Gastroesophageal sphincter (tissue), 4 donors: Measurements from ENCODE around the gene LPP. TPM values are rescaled to one million over a fixed set of nuclear protein-coding genes. Genes with fewer than 3 reads are reported as not detected.

Experiments used
- ATAC-seq: fragments of 150-250 bp; one replicate; pipeline ENCODE4 v1.9.1; 2016; ENCODE audit warnings: mild to moderate bottlenecking, moderate library complexity
- H3K27ac ChIP-seq, 4 donors: fragments of 200-600 bp; sonication (generic) in 3 of 4; 1 replicate in 3 of 4; 2 replicates in 1 of 4; pipeline ENCODE4 v1.5.1; 2016 to 2019
- H3K27me3 ChIP-seq: fragments of 200-600 bp; sonication (generic); one replicate; pipeline ENCODE4 v1.5.1; 2019
- H3K36me3 ChIP-seq, 2 donors: fragments of 200-600 bp; sonication (generic); one replicate each; pipeline ENCODE4 v1.5.1; 2019; ENCODE audit warnings: control low read depth in 1 of 2
- H3K4me1 ChIP-seq, 3 donors: fragments of 200-600 bp; sonication (generic); 1 replicate in 2 of 3; 2 replicates in 1 of 3; pipeline ENCODE4 v1.5.1; 2016 to 2019; ENCODE audit warnings: control low read depth in 2 of 3
- H3K4me3 ChIP-seq, 2 donors: fragments of 200-600 bp; sonication (generic); one replicate each; pipeline ENCODE4 v1.5.1; 2019; ENCODE audit warnings: mild to moderate bottlenecking in 1 of 2, moderate library complexity in 1 of 2
- H3K9me3 ChIP-seq, 3 donors: fragments of 200-600 bp; sonication (generic); one replicate each; pipeline ENCODE4 v1.5.1; 2017 to 2019; ENCODE audit warnings: control low read depth in 2 of 3
- EP300 ChIP-seq: sonication (generic); formaldehyde crosslinking; IDR thresholded peaks from one replicate; pipeline ENCODE4 v1.6.1; 2017; ENCODE audit warnings: antibody characterized with exemption, mild to moderate bottlenecking
- POLR2A ChIP-seq, 2 donors: fragments of 450-650 bp; IDR thresholded peaks; one replicate each; pipeline ENCODE4 v1.6.1; 2017; ENCODE audit warnings: antibody characterized with exemption in 2 of 2, mild to moderate bottlenecking in 2 of 2, moderate library complexity in 1 of 2
- POLR2AphosphoS5 ChIP-seq: sonication (generic); formaldehyde crosslinking; IDR thresholded peaks from one replicate; pipeline ENCODE4 v1.6.1; 2017; ENCODE audit warnings: antibody characterized with exemption
- WGBS, 2 donors: methylation state at CpG; one replicate each; pipeline ENCODE4 v1.1.5; 2018; ENCODE audit warnings: low coverage in 1 of 2; 5-methylcytosine and 5-hydroxymethylcytosine counted together
- total RNA-seq, 4 donors: library from RNA; depleted of rRNA; stranded (reverse); fragments of >200 nt; gene quantifications; one replicate each; pipeline ENCODE4 v1.1.0, GENCODE V29; 2016
- TF ChIP-seq, protein P1 (sequence below), 4 experiments: fragments of 200-600 bp in 2 of 4; fragments of 450-650 bp in 2 of 4; sonication (generic) in 1 of 4; IDR thresholded peaks; one replicate each; pipeline ENCODE4 v1.5.1; 2017 to 2019; ENCODE audit warnings: antibody characterized with exemption in 4 of 4, mild to moderate bottlenecking in 2 of 4, moderate library complexity in 2 of 4

Gene LPP
- total RNA-seq, 4 donors from 2014 or later = 1,243 to 2,297 (median 2,164) TPM

DNA sequence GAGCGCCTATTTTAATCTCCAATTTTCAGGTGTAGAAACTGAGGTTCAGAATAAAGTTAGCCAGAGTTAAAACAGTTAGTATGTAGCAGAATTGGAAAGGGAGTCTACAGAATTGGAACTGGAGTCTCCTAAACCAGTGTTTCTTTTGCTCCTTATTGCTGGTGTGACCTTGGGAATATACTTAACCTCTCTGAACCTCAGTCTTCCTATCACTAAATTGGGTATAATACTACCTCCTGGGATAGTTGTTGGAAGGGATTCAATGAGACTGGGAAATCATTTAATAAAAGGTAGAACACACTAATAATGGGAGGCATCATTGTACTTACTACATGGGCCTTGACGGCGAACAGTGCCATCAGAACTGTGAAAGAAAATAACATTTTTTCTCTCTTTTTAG is 55.1 kb downstream of the LPP start:
- TF ChIP-seq POLR2A (IDR thresholded peaks at IDR 0.05) = no peak
- no peak for TF ChIP-seq POLR2AphosphoS5
- TF ChIP-seq, protein P1, sequence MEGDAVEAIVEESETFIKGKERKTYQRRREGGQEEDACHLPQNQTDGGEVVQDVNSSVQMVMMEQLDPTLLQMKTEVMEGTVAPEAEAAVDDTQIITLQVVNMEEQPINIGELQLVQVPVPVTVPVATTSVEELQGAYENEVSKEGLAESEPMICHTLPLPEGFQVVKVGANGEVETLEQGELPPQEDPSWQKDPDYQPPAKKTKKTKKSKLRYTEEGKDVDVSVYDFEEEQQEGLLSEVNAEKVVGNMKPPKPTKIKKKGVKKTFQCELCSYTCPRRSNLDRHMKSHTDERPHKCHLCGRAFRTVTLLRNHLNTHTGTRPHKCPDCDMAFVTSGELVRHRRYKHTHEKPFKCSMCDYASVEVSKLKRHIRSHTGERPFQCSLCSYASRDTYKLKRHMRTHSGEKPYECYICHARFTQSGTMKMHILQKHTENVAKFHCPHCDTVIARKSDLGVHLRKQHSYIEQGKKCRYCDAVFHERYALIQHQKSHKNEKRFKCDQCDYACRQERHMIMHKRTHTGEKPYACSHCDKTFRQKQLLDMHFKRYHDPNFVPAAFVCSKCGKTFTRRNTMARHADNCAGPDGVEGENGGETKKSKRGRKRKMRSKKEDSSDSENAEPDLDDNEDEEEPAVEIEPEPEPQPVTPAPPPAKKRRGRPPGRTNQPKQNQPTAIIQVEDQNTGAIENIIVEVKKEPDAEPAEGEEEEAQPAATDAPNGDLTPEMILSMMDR (IDR thresholded peaks at IDR 0.05) = no peak
- no peak for TF ChIP-seq EP300
- peaks cover 0 to 3% of the 10 kb centered on the region in 2 donors for H3K36me3 ChIP-seq
- no peak for ATAC-seq
- no peaks in the 10 kb centered on the region for H3K9me3 ChIP-seq
- no peaks in the 10 kb centered on the region for H3K27me3 ChIP-seq
- peaks cover 16 to 82% (median 26%) of the 10 kb centered on the region in 3 donors for H3K4me1 ChIP-seq
- WGBS, 2 donors = 75 to 89% methylated on average over 3 of the region's 3 CpGs
- H3K4me3 ChIP-seq = no peak overlapping the region
- peak overlapping the region; percentile 83 to 100 (median 92) for H3K27ac ChIP-seq

DNA sequence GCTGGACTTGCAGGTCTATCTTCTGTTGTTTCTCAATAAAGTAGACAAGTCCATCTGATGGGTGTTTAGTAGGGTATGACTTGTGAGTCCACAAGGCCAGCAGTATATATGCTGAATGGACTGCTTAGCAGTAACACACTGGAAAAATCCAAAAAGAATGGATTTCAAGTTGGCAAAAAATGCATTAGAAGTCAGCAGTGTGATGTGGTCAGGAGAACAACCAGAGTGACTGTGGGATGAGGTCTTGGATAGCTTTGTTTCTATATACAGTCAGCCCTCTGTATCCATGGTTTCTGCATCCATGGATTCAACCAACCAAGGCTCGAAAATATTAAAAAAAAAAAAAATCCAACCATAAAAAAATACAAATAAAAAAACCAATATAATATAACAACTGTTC is 55.8 kb downstream of the LPP start:
- no peaks in the 10 kb centered on the region for H3K27me3 ChIP-seq
- H3K36me3 ChIP-seq = peaks cover 0 to 6% of the 10 kb centered on the region in 2 donors
- no peak overlapping the region for H3K4me3 ChIP-seq
- WGBS, 2 donors = 55 to 69% methylated on average over 1 of the region's 1 CpG
- peaks cover 9 to 75% (median 20%) of the 10 kb centered on the region in 3 donors for H3K4me1 ChIP-seq
- H3K27ac ChIP-seq = peak overlapping the region; percentile 83 to 100 (median 92)
- no peaks in the 10 kb centered on the region for H3K9me3 ChIP-seq
- ATAC-seq = no peak
- no peak for TF ChIP-seq POLR2AphosphoS5
- no peak for TF ChIP-seq POLR2A (IDR thresholded peaks at IDR 0.05)

DNA sequence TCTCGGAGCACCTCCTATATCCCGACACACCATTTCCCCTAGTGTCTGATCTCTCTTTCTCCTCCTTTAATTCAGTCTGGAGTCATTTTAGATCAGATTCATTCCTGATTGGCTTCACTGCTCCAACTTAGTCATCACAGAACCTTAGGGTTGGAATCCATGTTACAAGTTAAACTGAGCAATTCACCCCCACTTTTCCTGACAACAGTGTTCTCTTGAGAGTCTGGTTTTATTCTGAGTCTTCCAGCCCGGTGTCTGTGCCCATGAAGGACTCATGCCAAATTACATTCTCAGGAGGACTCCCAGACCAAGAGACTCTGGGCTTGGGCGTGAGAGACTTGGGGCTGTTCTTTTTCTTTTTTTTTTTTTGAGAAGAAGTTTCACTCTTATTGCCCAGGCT is 57.5 kb downstream of the LPP start:
- TF ChIP-seq POLR2A (IDR thresholded peaks at IDR 0.05) (no peak), POLR2AphosphoS5 (peak; percentile 71), EP300 (no peak)
- TF ChIP-seq, protein P1 (IDR thresholded peaks at IDR 0.05) = peak in 1 of 4 experiments; percentile 5
- Histone ChIP-seq H3K27me3 (no peaks in the 10 kb centered on the region), H3K4me1 (peaks cover 0 to 61% (median 19%) of the 10 kb centered on the region in 3 donors), H3K4me3 (no peak overlapping the region), H3K36me3 (peaks cover 0 to 4% of the 10 kb centered on the region in 2 donors), H3K27ac (peak overlapping the region; percentile 87 to 100 (median 94)), H3K9me3 (no peaks in the 10 kb centered on the region)
- WGBS, 2 donors = 47 to 55% methylated on average over 4 of the region's 4 CpGs
- ATAC-seq = no peak

DNA sequence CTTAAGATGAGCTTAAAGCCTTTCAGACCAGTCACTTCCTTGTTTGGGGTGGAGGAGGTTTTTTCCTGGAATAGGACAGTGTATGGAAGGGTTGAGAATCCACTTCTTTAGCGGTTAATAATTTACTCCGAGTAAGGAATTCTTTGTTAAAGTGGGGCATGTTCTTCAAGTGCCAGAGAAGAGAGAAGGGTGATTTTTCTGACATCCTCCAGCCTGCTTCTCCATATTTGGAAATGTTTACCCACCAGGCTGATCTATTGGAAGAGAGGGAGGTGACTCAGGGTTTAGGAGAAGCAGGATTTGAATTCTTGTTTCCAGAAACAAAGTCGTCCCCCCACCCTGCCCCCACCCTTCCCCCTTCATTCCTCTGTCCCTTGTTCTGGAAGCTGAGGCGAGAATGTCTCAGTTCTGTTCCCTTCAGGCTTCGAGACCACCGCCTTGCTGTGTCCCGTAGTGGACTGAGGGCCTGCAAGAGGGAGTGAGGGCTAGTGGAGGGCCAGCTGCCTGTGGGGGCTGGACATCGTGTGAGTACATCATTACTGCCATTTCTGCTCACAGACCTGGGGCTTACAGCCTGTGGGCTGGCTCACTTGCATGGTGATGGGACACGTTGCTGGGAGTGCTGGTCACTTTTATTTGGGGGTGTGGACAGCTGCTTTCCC is 58.5 kb downstream of the LPP start:
- ATAC-seq = peak; percentile 80
- Histone ChIP-seq H3K9me3 (no peaks in the 10 kb centered on the region), H3K4me3 (peak overlapping the region; percentile 51 to 86), H3K27me3 (no peaks in the 10 kb centered on the region), H3K36me3 (peaks cover 0 to 9% of the 10 kb centered on the region in 2 donors), H3K4me1 (peaks cover 0 to 58% (median 16%) of the 10 kb centered on the region in 3 donors), H3K27ac (peak overlapping the region; percentile 87 to 100 (median 94))
- TF ChIP-seq POLR2AphosphoS5 = peak; percentile 97
- TF ChIP-seq, protein P1 (IDR thresholded peaks at IDR 0.05) = no peak
- peak; percentile 72 to 82 for TF ChIP-seq POLR2A (IDR thresholded peaks at IDR 0.05)
- TF ChIP-seq EP300 = peak; percentile 14
- 24 to 48% methylated on average over 4 to 7 of the region's 9 CpGs for WGBS, 2 donors

DNA sequence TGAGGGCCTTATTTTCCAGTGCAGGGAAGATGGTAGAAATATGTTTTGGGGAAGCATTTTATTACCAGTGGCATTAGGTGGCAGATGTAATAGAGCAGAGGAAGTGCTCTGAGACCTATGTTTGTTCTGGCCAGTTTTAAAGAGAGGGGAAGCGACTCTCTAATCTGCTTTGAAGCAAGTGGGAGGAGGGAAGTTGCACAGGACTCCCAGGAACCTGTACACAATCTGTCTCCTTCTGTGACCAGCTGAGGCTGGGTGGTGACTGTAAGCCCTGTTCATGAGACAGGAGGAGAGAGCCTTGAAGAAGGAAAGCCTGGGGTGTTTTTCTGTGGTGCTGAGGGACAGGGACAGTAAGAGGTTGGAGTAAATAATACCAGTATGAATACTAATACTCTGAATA is 60.5 kb downstream of the LPP start:
- H3K4me1 ChIP-seq = peaks cover 3 to 58% (median 16%) of the 10 kb centered on the region in 3 donors
- no peak for ATAC-seq
- H3K36me3 ChIP-seq = peaks cover 0 to 9% of the 10 kb centered on the region in 2 donors

More for the DNA sequence above, 60.5 kb downstream of the LPP start:
- no peaks in the 10 kb centered on the region for H3K9me3 ChIP-seq
- WGBS, 2 donors = 20 to 29% methylated on average over 1 of the region's 1 CpG
- TF ChIP-seq POLR2AphosphoS5 (peak; percentile 32), EP300 (no peak), POLR2A (IDR thresholded peaks at IDR 0.05) (peak in 1 of 2 donors; percentile 30)
- TF ChIP-seq, protein P1 (IDR thresholded peaks at IDR 0.05) = peak in 1 of 4 experiments; percentile 17
- H3K27me3 ChIP-seq = no peaks in the 10 kb centered on the region
- H3K4me3 ChIP-seq = peak overlapping the region; percentile 51 to 86
- peak overlapping the region; percentile 87 to 100 (median 94) for H3K27ac ChIP-seq
